Adipocyte (in vitro differentiated cells): ENCODE measurements around the gene TSSK6.

Experiments
- DNase-seq: peaks from one replicate; pipeline ENCODE4 v3.0.0-alpha.2; 2015; ENCODE audit warnings: low read depth
- H3K27me3 ChIP-seq: replicated peaks from 2 replicates; pipeline ENCODE4 v1.7.0; 2013; ENCODE audit warnings: mild to moderate bottlenecking, low read length, moderate library complexity; ENCODE audit not compliant: control insufficient read depth, insufficient read depth
- H3K36me3 ChIP-seq: 2 replicates; pipeline ENCODE4 v1.7.0; 2013; ENCODE audit warnings: low read length, mild to moderate bottlenecking, moderate library complexity; ENCODE audit not compliant: control insufficient read depth, insufficient read depth, severe bottlenecking
- H3K4me1 ChIP-seq: 2 replicates; pipeline ENCODE4 v1.7.0; 2013; ENCODE audit warnings: mild to moderate bottlenecking, low read length, moderate library complexity; ENCODE audit not compliant: control insufficient read depth, insufficient read depth
- H3K4me3 ChIP-seq: 2 replicates; pipeline ENCODE4 v1.7.0; 2013; ENCODE audit warnings: mild to moderate bottlenecking, low read length, moderate library complexity
- H3K9ac ChIP-seq: 2 replicates; pipeline ENCODE4 v1.7.0; 2013; ENCODE audit warnings: mild to moderate bottlenecking, low read length, moderate library complexity
- H3K9me3 ChIP-seq: 2 replicates; pipeline ENCODE4 v1.7.0; 2013; ENCODE audit warnings: mild to moderate bottlenecking, low read length, moderate library complexity; ENCODE audit not compliant: control insufficient read depth

Gene TSSK6

DNA sequence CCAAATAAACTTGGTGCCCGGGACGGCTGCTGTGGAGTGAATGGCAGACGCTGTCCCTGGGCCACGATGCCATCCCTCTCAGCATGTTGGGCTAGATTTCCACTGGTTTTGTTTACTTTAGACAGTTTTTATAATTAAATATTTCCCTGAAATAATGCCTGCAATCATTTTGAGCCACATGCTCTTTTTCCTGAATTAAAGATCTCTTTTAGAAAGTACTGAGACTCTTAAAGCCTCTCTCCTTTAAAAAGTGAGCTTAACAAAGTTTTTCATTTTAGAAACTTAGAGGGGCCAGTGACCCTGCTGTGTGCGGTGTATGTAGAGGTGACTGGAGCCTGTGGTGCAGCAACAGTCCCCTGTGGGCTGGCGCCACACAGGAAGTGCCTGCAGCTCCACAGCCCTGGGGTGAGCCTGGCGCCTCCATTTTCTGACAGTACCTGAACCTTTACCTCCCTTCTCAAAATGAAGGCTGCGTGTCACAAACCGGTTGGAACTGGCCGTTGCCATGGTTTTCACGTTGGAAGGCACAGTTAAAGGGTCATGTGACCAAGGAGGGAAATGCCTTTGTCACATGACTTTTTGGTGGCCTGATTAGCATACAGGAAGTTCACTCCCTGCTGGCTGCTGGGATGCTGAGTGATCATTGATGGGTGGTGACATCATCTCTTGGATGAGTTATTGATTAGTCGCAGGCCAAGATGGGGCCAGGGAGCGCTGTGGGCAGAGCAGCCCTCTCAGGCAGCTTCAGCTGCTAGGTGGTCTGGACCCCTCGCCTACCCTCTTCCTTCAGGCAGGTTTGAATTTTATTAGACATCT is 26.3 kb downstream of the TSSK6 start:
- no peaks in the 10 kb centered on the region for H3K9me3 ChIP-seq
- H3K4me3 ChIP-seq, result peak overlapping the region; percentile 76
- H3K4me1 ChIP-seq, result peaks cover 33% of the 10 kb centered on the region
- H3K27me3 ChIP-seq, result no peaks in the 10 kb centered on the region
- DNase-seq, result peak; percentile 90
- peaks cover 18% of the 10 kb centered on the region for H3K36me3 ChIP-seq
- peak overlapping the region; percentile 84 for H3K9ac ChIP-seq

GRCh38 chr19:19487950-19488874 is 27.1 kb downstream of the TSSK6 start:
- peaks cover 33% of the 10 kb centered on the region for H3K4me1 ChIP-seq
- no peaks in the 10 kb centered on the region for H3K27me3 ChIP-seq
- peak overlapping the region; percentile 84 for H3K9ac ChIP-seq
- no peaks in the 10 kb centered on the region for H3K9me3 ChIP-seq
- no peak for DNase-seq
- H3K36me3 ChIP-seq, result peaks cover 14% of the 10 kb centered on the region
- H3K4me3 ChIP-seq, result peak overlapping the region; percentile 76

GRCh38 chr19:19487077-19487949 is 28.0 kb downstream of the TSSK6 start:
- Histone ChIP-seq H3K27me3 (no peaks in the 10 kb centered on the region), H3K9me3 (no peaks in the 10 kb centered on the region), H3K36me3 (peaks cover 10% of the 10 kb centered on the region), H3K9ac (no peak overlapping the region), H3K4me3 (no peak overlapping the region), H3K4me1 (peaks cover 33% of the 10 kb centered on the region)
- DNase-seq, result no peak

DNA sequence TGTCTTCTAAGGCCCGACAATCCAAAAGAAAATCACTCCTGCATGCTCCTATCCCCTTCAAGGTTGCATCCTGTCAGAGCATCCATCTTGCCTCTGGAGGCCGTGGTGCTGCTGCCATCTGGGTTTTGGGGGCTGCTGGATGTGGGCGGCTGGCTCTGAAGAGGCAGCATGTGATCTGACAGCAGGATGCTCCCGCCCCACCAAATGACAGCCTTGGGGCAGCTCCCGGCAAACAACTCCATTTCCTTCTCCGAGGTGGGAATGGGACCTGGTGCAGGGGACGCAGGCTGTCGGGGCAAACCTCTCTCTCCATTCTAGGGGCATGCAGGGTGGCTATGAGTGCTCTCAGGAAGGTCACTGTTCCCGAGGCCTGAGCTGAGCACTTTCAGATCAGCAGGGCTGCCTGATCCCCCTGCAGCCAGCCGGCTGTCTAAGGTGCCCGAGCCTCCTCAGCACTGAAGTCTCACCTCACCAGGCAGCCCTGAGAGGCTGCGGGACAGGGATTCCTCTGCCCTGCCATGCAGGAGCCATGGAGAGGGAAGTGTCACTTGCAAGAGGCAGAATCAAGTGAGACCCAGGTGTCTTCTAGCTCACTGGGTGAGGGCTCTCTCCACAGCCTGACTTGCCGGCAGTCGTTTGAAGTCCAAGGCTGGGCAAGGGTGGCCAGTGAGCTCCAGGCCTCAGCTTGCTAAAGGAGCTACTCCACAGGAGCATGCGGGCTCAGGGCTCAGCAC is 28.8 kb downstream of the TSSK6 start:
- Histone ChIP-seq H3K27me3 (no peaks in the 10 kb centered on the region), H3K36me3 (peaks cover 6% of the 10 kb centered on the region), H3K9me3 (no peaks in the 10 kb centered on the region), H3K4me1 (peaks cover 33% of the 10 kb centered on the region), H3K9ac (no peak overlapping the region), H3K4me3 (no peak overlapping the region)
- DNase-seq, result no peak

- peaks cover 33% of the 10 kb centered on the region for H3K4me1 ChIP-seq
- H3K27me3 ChIP-seq, result no peaks in the 10 kb centered on the region
- H3K36me3 ChIP-seq, result peaks cover 10% of the 10 kb centered on the region
- H3K4me3 ChIP-seq, result no peak overlapping the region
- H3K9me3 ChIP-seq, result no peaks in the 10 kb centered on the region
- no peak overlapping the region for H3K9ac ChIP-seq
- no peak for DNase-seq
Observed at GRCh38 chr19:19485998-19486290, 29.4 kb downstream of the TSSK6 start.

- no peak for DNase-seq
- no peaks in the 10 kb centered on the region for H3K9me3 ChIP-seq
Observed at GRCh38 chr19:19485161-19485997, 30.0 kb downstream of the TSSK6 start.

GRCh38 chr19:19482809-19483596 is 32.3 kb downstream of the TSSK6 start:
- peaks cover 16% of the 10 kb centered on the region for H3K36me3 ChIP-seq
- no peaks in the 10 kb centered on the region for H3K9me3 ChIP-seq
- no peak overlapping the region for H3K4me3 ChIP-seq
- H3K9ac ChIP-seq, result no peak overlapping the region
- no peaks in the 10 kb centered on the region for H3K27me3 ChIP-seq
- DNase-seq, result no peak
- H3K4me1 ChIP-seq, result peaks cover 12% of the 10 kb centered on the region

More at GRCh38 chr19:19485161-19485997, 30.0 kb downstream of the TSSK6 start:
- H3K27me3 ChIP-seq, result no peaks in the 10 kb centered on the region
- peaks cover 33% of the 10 kb centered on the region for H3K4me1 ChIP-seq
- H3K36me3 ChIP-seq, result peaks cover 14% of the 10 kb centered on the region
- no peak overlapping the region for H3K9ac ChIP-seq
- H3K4me3 ChIP-seq, result no peak overlapping the region

- Histone ChIP-seq H3K4me1 (peaks cover 10% of the 10 kb centered on the region), H3K27me3 (no peaks in the 10 kb centered on the region), H3K9ac (no peak overlapping the region), H3K4me3 (no peak overlapping the region), H3K36me3 (peaks cover 12% of the 10 kb centered on the region), H3K9me3 (no peaks in the 10 kb centered on the region)
- no peak for DNase-seq
Observed at GRCh38 chr19:19480688-19481087, 34.7 kb downstream of the TSSK6 start.

- Histone ChIP-seq H3K36me3 (peaks cover 16% of the 10 kb centered on the region), H3K4me1 (no peaks in the 10 kb centered on the region)
- no peak for DNase-seq
Observed at GRCh38 chr19:19477705-19478383, 37.5 kb downstream of the TSSK6 start.

More at GRCh38 chr19:19477705-19478383, 37.5 kb downstream of the TSSK6 start:
- no peaks in the 10 kb centered on the region for H3K27me3 ChIP-seq
- H3K9me3 ChIP-seq, result no peaks in the 10 kb centered on the region
- H3K4me3 ChIP-seq, result no peak overlapping the region
- no peak overlapping the region for H3K9ac ChIP-seq
